HG03095 (cell line): ENCODE results near the gene KIAA1671.
"Not testable (repeated sequence)": the region's sequence is repeated elsewhere in the genome, so short reads cannot be mapped to it uniquely, and the experiment has no call there.

ENCODE experiments used
- ATAC-seq: cut with Tn5 transposase; IDR thresholded peaks from one replicate; pipeline ENCODE4 v1.9.1; 2021; ENCODE audit warnings: moderate library complexity; ENCODE audit not compliant: unreplicated experiment

The KIAA1671 gene

GRCh38 chr22:25161916-25162530 lies 209.5 kb downstream of the KIAA1671 start:
- ATAC-seq: no peak

GRCh38 chr22:25162561-25162960 lies 210.0 kb downstream of the KIAA1671 start:
- no peak for ATAC-seq

GRCh38 chr22:25165785-25166184 lies 213.3 kb downstream of the KIAA1671 start:
- ATAC-seq: no peak

- no peak for ATAC-seq
Measured at GRCh38 chr22:25166266-25167040, 213.9 kb downstream of the KIAA1671 start.

- no peak for ATAC-seq
Measured at GRCh38 chr22:25167082-25167481, 214.6 kb downstream of the KIAA1671 start.

GRCh38 chr22:25167834-25168601 lies 215.5 kb downstream of the KIAA1671 start:
- ATAC-seq: no peak

GRCh38 chr22:25169278-25170031 lies 216.9 kb downstream of the KIAA1671 start:
- no peak for ATAC-seq

- ATAC-seq: no peak
Measured at GRCh38 chr22:25170426-25170980, 218.0 kb downstream of the KIAA1671 start.

- ATAC-seq: no peak
Measured at GRCh38 chr22:25172153-25172552, 219.6 kb downstream of the KIAA1671 start.

GRCh38 chr22:25174156-25174887 lies 221.8 kb downstream of the KIAA1671 start:
- ATAC-seq: no peak

GRCh38 chr22:25174888-25175411 lies 222.4 kb downstream of the KIAA1671 start:
- no peak for ATAC-seq

- ATAC-seq: no peak
Measured at GRCh38 chr22:25176175-25176574, 223.7 kb downstream of the KIAA1671 start.

- ATAC-seq: no peak
Measured at GRCh38 chr22:25176799-25177198, 224.3 kb downstream of the KIAA1671 start.

GRCh38 chr22:25177226-25177625 lies 224.7 kb downstream of the KIAA1671 start:
- no peak for ATAC-seq

- ATAC-seq: no peak
Measured at GRCh38 chr22:25177895-25178294, 225.4 kb downstream of the KIAA1671 start.

GRCh38 chr22:25178348-25178747 lies 225.8 kb downstream of the KIAA1671 start:
- not testable (repeated sequence) for ATAC-seq

- ATAC-seq: not testable (repeated sequence)
Measured at GRCh38 chr22:25178869-25179631, 226.5 kb downstream of the KIAA1671 start.

- ATAC-seq: no peak
Measured at GRCh38 chr22:25182131-25183110, 229.9 kb downstream of the KIAA1671 start.
